HG02610 (cell line): ENCODE results near the gene CASP4.

ENCODE experiments used
- ATAC-seq: cut with Tn5 transposase; IDR thresholded peaks from one replicate; pipeline ENCODE4 v1.9.1; 2021; ENCODE audit warnings: mild to moderate bottlenecking, moderate library complexity; ENCODE audit not compliant: unreplicated experiment

CASP4 gene

DNA sequence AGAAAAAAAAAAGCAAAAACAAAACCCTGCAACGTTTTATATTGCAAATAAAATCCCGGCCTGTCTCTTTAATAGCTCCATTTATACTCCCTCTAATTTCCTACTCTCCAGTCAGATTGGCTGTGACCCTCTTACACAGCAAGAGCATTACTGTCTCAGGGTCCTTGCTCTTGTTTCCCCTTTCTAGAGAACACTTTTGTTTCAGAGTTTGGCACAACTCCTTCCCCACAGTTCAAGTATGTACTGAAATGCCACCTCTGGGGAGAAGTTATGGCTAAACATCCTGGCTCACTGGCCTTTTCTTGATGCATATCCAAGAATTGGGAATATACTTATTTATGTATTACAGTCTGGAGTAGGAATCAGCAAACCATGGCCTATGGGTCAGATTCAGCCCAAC lies 72.7 kb downstream of the CASP4 start:
- ATAC-seq = no peak

DNA sequence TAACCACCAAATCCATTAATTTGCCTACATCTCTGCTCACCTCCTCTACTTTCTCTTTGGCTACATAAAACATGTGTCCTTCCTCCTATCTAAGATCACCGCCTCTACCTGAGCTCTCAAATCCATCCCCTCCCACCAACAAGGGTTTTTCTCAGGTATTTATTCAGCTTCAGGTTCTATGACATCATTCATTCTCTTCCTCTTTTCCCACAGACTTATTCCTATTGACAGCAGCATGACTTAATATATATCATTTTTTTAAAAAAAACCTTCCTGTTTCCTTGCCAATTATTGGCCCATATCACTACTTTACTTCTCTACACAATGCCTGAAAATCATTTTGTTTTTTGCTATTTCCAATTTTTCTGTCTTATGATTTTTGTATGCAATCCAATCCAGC lies 74.5 kb downstream of the CASP4 start:
- ATAC-seq = no peak
